ENCODE results near the gene FOXL1.

DNA sequence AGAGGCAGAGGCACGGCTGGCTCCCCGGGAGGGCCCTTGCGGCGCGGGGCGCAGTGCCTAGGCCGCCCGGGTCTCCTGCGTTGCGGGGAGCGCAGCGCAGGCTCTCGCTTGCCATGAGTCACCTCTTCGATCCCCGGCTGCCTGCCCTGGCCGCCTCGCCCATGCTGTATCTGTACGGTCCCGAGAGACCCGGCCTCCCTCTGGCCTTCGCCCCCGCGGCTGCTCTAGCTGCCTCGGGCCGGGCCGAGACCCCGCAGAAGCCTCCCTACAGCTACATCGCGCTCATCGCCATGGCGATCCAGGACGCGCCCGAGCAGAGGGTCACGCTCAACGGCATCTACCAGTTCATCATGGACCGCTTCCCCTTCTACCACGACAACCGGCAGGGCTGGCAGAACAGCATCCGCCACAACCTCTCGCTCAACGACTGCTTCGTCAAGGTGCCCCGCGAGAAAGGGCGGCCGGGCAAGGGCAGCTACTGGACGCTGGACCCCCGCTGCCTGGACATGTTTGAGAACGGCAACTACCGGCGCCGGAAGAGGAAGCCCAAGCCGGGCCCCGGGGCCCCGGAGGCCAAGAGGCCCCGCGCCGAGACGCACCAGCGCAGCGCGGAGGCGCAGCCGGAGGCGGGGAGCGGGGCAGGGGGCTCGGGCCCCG lies 390 bp downstream of the FOXL1 start:
- TF ChIP-seq, protein P1, sequence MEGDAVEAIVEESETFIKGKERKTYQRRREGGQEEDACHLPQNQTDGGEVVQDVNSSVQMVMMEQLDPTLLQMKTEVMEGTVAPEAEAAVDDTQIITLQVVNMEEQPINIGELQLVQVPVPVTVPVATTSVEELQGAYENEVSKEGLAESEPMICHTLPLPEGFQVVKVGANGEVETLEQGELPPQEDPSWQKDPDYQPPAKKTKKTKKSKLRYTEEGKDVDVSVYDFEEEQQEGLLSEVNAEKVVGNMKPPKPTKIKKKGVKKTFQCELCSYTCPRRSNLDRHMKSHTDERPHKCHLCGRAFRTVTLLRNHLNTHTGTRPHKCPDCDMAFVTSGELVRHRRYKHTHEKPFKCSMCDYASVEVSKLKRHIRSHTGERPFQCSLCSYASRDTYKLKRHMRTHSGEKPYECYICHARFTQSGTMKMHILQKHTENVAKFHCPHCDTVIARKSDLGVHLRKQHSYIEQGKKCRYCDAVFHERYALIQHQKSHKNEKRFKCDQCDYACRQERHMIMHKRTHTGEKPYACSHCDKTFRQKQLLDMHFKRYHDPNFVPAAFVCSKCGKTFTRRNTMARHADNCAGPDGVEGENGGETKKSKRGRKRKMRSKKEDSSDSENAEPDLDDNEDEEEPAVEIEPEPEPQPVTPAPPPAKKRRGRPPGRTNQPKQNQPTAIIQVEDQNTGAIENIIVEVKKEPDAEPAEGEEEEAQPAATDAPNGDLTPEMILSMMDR (IDR thresholded peaks at IDR 0.05): no peak
- TF ChIP-seq EP300 (IDR thresholded peaks at IDR 0.05): no peak
- TF ChIP-seq POLR2A (IDR thresholded peaks at IDR 0.05): no peak

All from ovary (tissue), 3 donors.